HepG2 (cell line): Measurements from ENCODE around the gene FAM83D. TPM values are rescaled to one million over a fixed set of nuclear protein-coding genes. Genes with fewer than 3 reads are reported as not detected.

Experiments
- ATAC-seq: fragments of 200-7000 bp; cut with Tn5 transposase; 3 replicates; pipeline ENCODE4 v1.9.1; 2020; ENCODE audit warnings: mild to moderate bottlenecking, moderate library complexity
- BruUV-seq: library from RNA; stranded (reverse); fragments of 400-500 nt; replicated peaks from 2 replicates; lab custom pipeline; 2021; lab: Mats Ljungman, UMichigan
- CTCF ChIA-PET: fragments of 300-600 bp; formaldehyde crosslinking; extraction: SDS; loops from one replicate; lab custom pipeline; 2021; ENCODE audit warnings: low total read pairs, inconsistent platforms, low intra/inter-chr PET ratio; lab: Yijun Ruan, JAX
- POLR2A ChIA-PET: fragments of 350-600 bp; sonication (Branson Sonifier 250); formaldehyde crosslinking; loops from one replicate; lab custom pipeline; 2020; ENCODE audit warnings: antibody characterized with exemption, inconsistent platforms; lab: Yijun Ruan, JAX
- DNase-seq: peaks from one replicate; pipeline ENCODE4 v3.0.0-alpha.2; 2015; ENCODE audit warnings: low spot score
- FAIRE-seq: peaks from 3 replicates; lab custom pipeline; 2011; peaks lifted over from hg19 to GRCh38; lab: Jason Lieb, UNC
- H2AFZ ChIP-seq: one replicate; pipeline ENCODE4 v1.6.1; 2011; ENCODE audit warnings: low read length, inconsistent platforms
- H3K27ac ChIP-seq: fragments of 300-600 bp; 3 replicates; pipeline ENCODE4 v1.8.0; 2011; ENCODE audit warnings: mixed run types, mild to moderate bottlenecking, mixed read lengths, low read length, inconsistent platforms; ENCODE audit not compliant: insufficient read depth; ENCODE audit errors: extremely low read length
- H3K27me3 ChIP-seq, 2 experiments: fragments of 200-600 bp in 1 of 2; 2 replicates in 1 of 2; 3 replicates in 1 of 2; pipeline versions ENCODE4 v1.6.0 to v1.8.0; 2011; ENCODE audit warnings: low read length in 2 of 2, mild to moderate bottlenecking in 2 of 2, moderate library complexity in 2 of 2, inconsistent platforms in 1 of 2; ENCODE audit not compliant: insufficient read depth in 2 of 2, control insufficient read depth in 1 of 2
- H3K36me3 ChIP-seq, 2 experiments: fragments of 200-600 bp in 1 of 2; replicated peaks in 1 of 2; 2 replicates in 1 of 2; 3 replicates in 1 of 2; pipeline versions ENCODE4 v1.5.1 to v1.8.0; 2011; ENCODE audit warnings: low read length in 2 of 2, inconsistent platforms in 1 of 2; ENCODE audit not compliant: insufficient read depth in 2 of 2, control insufficient read depth in 1 of 2
- H3K4me1 ChIP-seq: 2 replicates; pipeline ENCODE4 v1.5.1; 2012; ENCODE audit warnings: low read length, inconsistent platforms; ENCODE audit not compliant: insufficient read depth
- H3K4me2 ChIP-seq: 2 replicates; pipeline ENCODE4 v1.6.0; 2011; ENCODE audit warnings: low read depth, low read length, inconsistent platforms
- H3K4me3 ChIP-seq, 3 experiments: fragments of 200-600 bp in 1 of 3; sonication (generic), shearing (Covaris generic) in 1 of 3; replicated peaks in 1 of 3; 2 replicates each; pipeline ENCODE4 v1.5.1; 2011 to 2016; ENCODE audit warnings: low read length in 3 of 3, inconsistent platforms in 2 of 3, low read depth in 2 of 3, mild to moderate bottlenecking in 2 of 3, control low read depth in 1 of 3, mixed read lengths in 1 of 3; ENCODE audit not compliant: insufficient read depth in 1 of 3
- H3K79me2 ChIP-seq: one replicate; pipeline ENCODE4 v1.6.1; 2011; ENCODE audit warnings: low read length, inconsistent platforms; ENCODE audit not compliant: insufficient read depth
- H3K9ac ChIP-seq: 2 replicates; pipeline ENCODE4 v1.6.0; 2011; ENCODE audit warnings: mild to moderate bottlenecking, low read depth, low read length, inconsistent platforms; ENCODE audit not compliant: insufficient read depth
- H3K9me3 ChIP-seq: 2 replicates; pipeline ENCODE4 v1.5.1; 2012; ENCODE audit warnings: mild to moderate bottlenecking, low read length
- H4K20me1 ChIP-seq: 2 replicates; pipeline ENCODE4 v1.6.0; 2011; ENCODE audit warnings: inconsistent platforms, mild to moderate bottlenecking, low read length, moderate library complexity; ENCODE audit not compliant: insufficient read depth
- EHMT2 ChIP-seq: fragments of 200-600 bp; sonication (generic); IDR thresholded peaks from 2 replicates; pipeline ENCODE4 v1.7.0; 2017; ENCODE audit warnings: antibody characterized with exemption, low read depth, low read length, borderline replicate concordance
- FIP1L1 ChIP-seq: fragments of 200-400 bp; formaldehyde crosslinking; IDR thresholded peaks from 2 replicates; pipeline ENCODE4 v1.6.1; 2018; ENCODE audit warnings: low read depth, mild to moderate bottlenecking, low read length, moderate library complexity, borderline replicate concordance; ENCODE audit not compliant: insufficient read depth
- FOXM1 ChIP-seq: sonication (generic); formaldehyde crosslinking; IDR thresholded peaks from 2 replicates; pipeline ENCODE4 v1.5.0; 2020; ENCODE audit warnings: missing genetic modification reagents
- FOXO4 ChIP-seq: sonication (generic); formaldehyde crosslinking; conservative IDR thresholded peaks from 2 replicates; pipeline ENCODE4 v1.8.1; 2023; ENCODE audit warnings: missing genetic modification reagents
- NFE2L2 ChIP-seq: fragments of 150-350 bp; IDR thresholded peaks from 2 replicates; pipeline ENCODE4 v1.6.1; 2014; ENCODE audit warnings: low read length
- YEATS2 ChIP-seq: sonication (generic); formaldehyde crosslinking; IDR thresholded peaks from 2 replicates; pipeline ENCODE4 v1.4.0; 2020; ENCODE audit warnings: missing genetic modification reagents, borderline replicate concordance
- YEATS4 ChIP-seq: sonication (generic); formaldehyde crosslinking; IDR thresholded peaks from 2 replicates; pipeline ENCODE4 v1.4.0; 2020; ENCODE audit warnings: missing genetic modification reagents, borderline replicate concordance
- ZBTB14 ChIP-seq: sonication (generic); formaldehyde crosslinking; IDR thresholded peaks from 2 replicates; pipeline ENCODE4 v1.4.0; 2020; ENCODE audit warnings: missing genetic modification reagents
- ZBTB34 ChIP-seq: sonication (generic); formaldehyde crosslinking; IDR thresholded peaks from 2 replicates; pipeline ENCODE4 v1.8.0; 2022; ENCODE audit warnings: mild to moderate bottlenecking, missing genetic modification reagents
- ZHX1 ChIP-seq: sonication (generic); formaldehyde crosslinking; IDR thresholded peaks from 2 replicates; pipeline ENCODE4 v1.8.1; 2022; ENCODE audit warnings: low read depth, mild to moderate bottlenecking, missing genetic modification reagents
- ZMYM2 ChIP-seq: sonication (generic); formaldehyde crosslinking; IDR thresholded peaks from 2 replicates; pipeline ENCODE4 v1.8.0; 2022; ENCODE audit warnings: mild to moderate bottlenecking, missing genetic modification reagents
- ZNF362 ChIP-seq: sonication (generic); formaldehyde crosslinking; IDR thresholded peaks from 2 replicates; pipeline ENCODE4 v1.4.0; 2020; ENCODE audit warnings: missing genetic modification reagents, mild to moderate bottlenecking, borderline replicate concordance
- ZNF441 ChIP-seq: sonication (generic); formaldehyde crosslinking; IDR thresholded peaks from 2 replicates; pipeline ENCODE4 v1.7.0; 2021; ENCODE audit warnings: missing genetic modification reagents, borderline replicate concordance
- whole genome bisulfite sequencing: methylation state at CpG from one replicate; pipeline ENCODE4 v1.1.6; 2017; ENCODE audit warnings: low lambda C conversion rate; 5-methylcytosine and 5-hydroxymethylcytosine counted together
- in situ Hi-C: cut with HindIII; loops from 2 replicates; pipeline ENCODE4 v1.10.0; 2017; ENCODE audit warnings: low pct_unique_long_range_greater_than_20kb; ENCODE audit not compliant: extremely low pct_ligation_motif_present
- intact Hi-C: fragments of 100-400 bp; cut with micrococcal nuclease; formaldehyde crosslinking; loops from one replicate; pipeline ENCODE4 v1.10.0; 2022; ENCODE audit not compliant: unreplicated experiment
- polyA plus RNA-seq, 8 experiments: library from polyadenylated mRNA; depleted of rRNA in 3 of 8; stranded (reverse) in 7 of 8; unstranded in 1 of 8; fragments of >200 nt; fragmentation: Illumina TruSeq in 4 of 8; extraction: Trizol in 4 of 8; gene quantifications; 2 replicates each; pipeline versions ENCODE4 v1.2.1 to v1.2.3, GENCODE V29; 2011 to 2016; ENCODE audit warnings: low read depth in 4 of 8, missing spikeins in 1 of 8, mixed read lengths in 1 of 8; ENCODE audit not compliant: insufficient read depth in 1 of 8
- total RNA-seq, 5 experiments: library from RNA; depleted of rRNA; stranded (reverse); fragments of >200 nt; fragmentation: Illumina TruSeq; extraction: Trizol; gene quantifications; 2 replicates each; pipeline ENCODE4 v1.2.3, GENCODE V29; 2016; ENCODE audit warnings: low read depth in 1 of 5

The FAM83D gene
- total and polyA plus RNA-seq, 2 of the 13 experiments (the other 11 are each of a cell fraction or from before 2014, with no cell fraction given), result 51.4 to 64.0 TPM

- WGBS, result 25% methylated on average over 6 of the region's 6 CpGs
- DNase-seq (no peak), FAIRE-seq (no peak), ATAC-seq (no peak)
- ChIA-PET CTCF (no interaction called here), POLR2A (no interaction called here)
- BruUV-seq, result no TSS peak
- no peaks in the 10 kb centered on the region for H3K36me3 ChIP-seq
- H3K9ac ChIP-seq, result no peak overlapping the region
- no peak for TF ChIP-seq ZBTB14 (CRISPR knock-in tag)
- TF ChIP-seq YEATS2 (CRISPR knock-in tag), result no peak
- no peak for TF ChIP-seq ZNF441 (CRISPR knock-in tag)
- TF ChIP-seq NFE2L2, result no peak
- no peak for TF ChIP-seq FOXO4
- no peak for TF ChIP-seq ZNF362 (CRISPR knock-in tag)
- no peak for TF ChIP-seq ZHX1 (CRISPR knock-in tag)
- no peak for TF ChIP-seq FIP1L1
- no peak for TF ChIP-seq FOXM1 (CRISPR knock-in tag)
- TF ChIP-seq EHMT2, result no peak
- no peak for TF ChIP-seq ZBTB34 (CRISPR knock-in tag)
- TF ChIP-seq ZMYM2 (CRISPR knock-in tag), result no peak
- no peak for TF ChIP-seq YEATS4 (CRISPR knock-in tag)
- H2AFZ ChIP-seq, result no peak overlapping the region
- H3K4me3 ChIP-seq, result no peak overlapping the region
- peaks cover 24% of the 10 kb centered on the region for H3K4me1 ChIP-seq
- H3K27ac ChIP-seq, result no peak overlapping the region
- no peaks in the 10 kb centered on the region for H4K20me1 ChIP-seq
- peaks cover 0 to 3% of the 10 kb centered on the region in 2 experiments; a peak in 1 of 5 replicates for H3K27me3 ChIP-seq
- H3K4me2 ChIP-seq, result no peak overlapping the region
- H3K9me3 ChIP-seq, result no peaks in the 10 kb centered on the region
- in situ Hi-C loops, result no loop called here
- H3K79me2 ChIP-seq, result no peaks in the 10 kb centered on the region
- intact Hi-C loops, result no loop called here
Observed at GRCh38 chr20:38885357-38885756, 40.9 kb upstream of the FAM83D start.
